ENCODE data around the gene FBXO17. TPM values are rescaled to one million over a fixed set of nuclear protein-coding genes. Genes with fewer than 3 reads are reported as not detected.
A peak's percentile ranks its signal among the peaks of the same experiment; 100 is the strongest.

Gene FBXO17
- total and polyA plus RNA-seq, 2 of the 13 experiments (the other 11 are each of a cell fraction or from before 2014, with no cell fraction given), result 22.1 to 58.7 TPM

DNA sequence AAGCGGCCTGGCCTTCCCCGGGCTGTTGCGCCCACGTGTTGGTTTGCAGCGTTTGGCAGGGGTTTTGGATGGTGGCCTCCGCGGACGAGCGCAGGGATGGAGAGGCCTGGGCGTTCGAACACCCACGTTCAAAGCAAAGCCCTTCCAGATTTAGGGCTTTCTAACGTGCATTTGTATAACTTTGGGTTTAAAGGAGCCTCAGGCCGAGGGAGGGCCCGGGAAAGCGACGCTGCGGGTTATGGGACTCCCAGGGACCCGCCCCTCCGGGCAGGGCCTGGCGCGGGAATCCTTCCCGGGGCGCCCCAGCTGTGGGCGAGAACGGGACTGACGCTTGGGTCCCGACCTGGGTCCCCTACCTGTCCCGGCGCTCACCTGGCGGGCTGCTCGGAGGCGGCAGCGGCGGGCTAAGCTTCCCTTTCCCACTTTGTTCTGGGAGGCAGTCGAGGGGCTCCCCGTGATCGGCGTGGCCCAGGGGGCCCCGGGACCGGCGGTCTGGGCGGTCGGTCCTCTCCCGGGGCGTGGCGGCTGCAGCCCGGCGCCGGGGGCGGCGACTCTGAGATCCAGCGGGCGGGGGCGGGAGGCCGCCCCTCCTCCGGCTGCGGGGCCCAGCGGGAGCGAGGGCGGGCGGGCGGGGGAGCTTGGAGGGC is at the start of gene FBXO17 (continued):
- TF ChIP-seq SMYD3 (CRISPR knock-in tag; IDR thresholded peaks at IDR 0.05) (no peak), HCFC1 (IDR thresholded peaks at IDR 0.05; ENCODE audit: low read depth, low read length) (no peak), MTA1 (CRISPR knock-in tag; IDR thresholded peaks at IDR 0.05; ENCODE audit: borderline replicate concordance) (no peak; the same call in 1 of the 2 replicates), ZNF20 (CRISPR knock-in tag; IDR thresholded peaks at IDR 0.05) (no peak; the same call in 1 of the 2 replicates), PAF1 (CRISPR knock-in tag; IDR thresholded peaks at IDR 0.05) (no peak), FOXC1 (CRISPR knock-in tag; IDR thresholded peaks at IDR 0.05; ENCODE audit: borderline replicate concordance) (no peak), TCF12 (IDR thresholded peaks at IDR 0.05) (no peak), TCF12 (CRISPR knock-in tag; IDR thresholded peaks at IDR 0.05) (peak; percentile 80), SMARCC2 (IDR thresholded peaks at IDR 0.05) (no peak), REPIN1 (CRISPR knock-in tag; IDR thresholded peaks at IDR 0.05; ENCODE audit: borderline replicate concordance, low read depth) (no peak), KLF11 (CRISPR knock-in tag; IDR thresholded peaks at IDR 0.05) (no peak), ZZZ3 (CRISPR knock-in tag; IDR thresholded peaks at IDR 0.05; ENCODE audit: borderline replicate concordance) (no peak), HDAC1 (CRISPR knock-in tag; IDR thresholded peaks at IDR 0.05) (peak; percentile 49), ZNF335 (CRISPR knock-in tag; IDR thresholded peaks at IDR 0.05) (no peak), ZNF746 (CRISPR knock-in tag; IDR thresholded peaks at IDR 0.05) (0 out of 2 replicates have a peak, but pooled peaks have one; percentile 16), ZFP62 (CRISPR knock-in tag; IDR thresholded peaks at IDR 0.05) (no peak), PBX2 (CRISPR knock-in tag; IDR thresholded peaks at IDR 0.05) (no peak), ZNF558 (CRISPR knock-in tag; IDR thresholded peaks at IDR 0.05; ENCODE audit: borderline replicate concordance) (0 out of 2 replicates have a peak, but pooled peaks have one; percentile 74), KDM5A (IDR thresholded peaks at IDR 0.05; ENCODE audit: borderline replicate concordance, low read length) (0 out of 2 replicates have a peak, but pooled peaks have one; percentile 1), ELF1 (CRISPR knock-in tag; IDR thresholded peaks at IDR 0.05) (no peak), PHF20 (CRISPR knock-in tag; IDR thresholded peaks at IDR 0.05) (0 out of 2 replicates have a peak, but pooled peaks have one; percentile 14), ZNF34 (CRISPR knock-in tag; IDR thresholded peaks at IDR 0.05; ENCODE audit: borderline replicate concordance) (no peak), HMGA1 (CRISPR knock-in tag; conservative IDR thresholded peaks at IDR 0.05) (no peak), EED (CRISPR knock-in tag; IDR thresholded peaks at IDR 0.05) (peak; percentile 52; the same call in 1 of the 2 replicates), PAX8 (CRISPR knock-in tag; IDR thresholded peaks at IDR 0.05; ENCODE audit: borderline replicate concordance) (no peak), ZNF724P (CRISPR knock-in tag; IDR thresholded peaks at IDR 0.05; ENCODE audit: borderline replicate concordance) (no peak)
- TF ChIP-seq, protein P1, sequence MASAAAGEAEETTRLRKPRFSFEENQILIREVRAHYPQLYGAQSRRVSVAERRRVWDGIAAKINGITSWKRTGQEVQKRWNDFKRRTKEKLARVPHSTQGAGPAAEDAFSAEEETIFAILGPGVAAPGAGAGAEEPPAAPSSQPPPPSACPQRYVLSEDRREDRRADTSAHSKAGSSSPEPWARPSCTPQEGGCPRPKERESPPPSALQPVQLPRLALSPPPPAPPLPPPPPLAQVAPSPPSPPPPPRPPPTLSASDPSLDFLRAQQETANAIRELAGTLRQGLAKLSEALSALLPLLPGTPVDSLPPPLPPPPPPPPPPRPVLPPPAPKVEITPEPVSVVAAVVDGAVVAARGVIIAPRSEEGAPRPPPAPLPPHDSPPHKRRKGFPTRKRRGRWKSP (CRISPR knock-in tag; IDR thresholded peaks at IDR 0.05), result peak; percentile 59; the same call in 1 of the 2 replicates
- TF ChIP-seq, protein P2, sequence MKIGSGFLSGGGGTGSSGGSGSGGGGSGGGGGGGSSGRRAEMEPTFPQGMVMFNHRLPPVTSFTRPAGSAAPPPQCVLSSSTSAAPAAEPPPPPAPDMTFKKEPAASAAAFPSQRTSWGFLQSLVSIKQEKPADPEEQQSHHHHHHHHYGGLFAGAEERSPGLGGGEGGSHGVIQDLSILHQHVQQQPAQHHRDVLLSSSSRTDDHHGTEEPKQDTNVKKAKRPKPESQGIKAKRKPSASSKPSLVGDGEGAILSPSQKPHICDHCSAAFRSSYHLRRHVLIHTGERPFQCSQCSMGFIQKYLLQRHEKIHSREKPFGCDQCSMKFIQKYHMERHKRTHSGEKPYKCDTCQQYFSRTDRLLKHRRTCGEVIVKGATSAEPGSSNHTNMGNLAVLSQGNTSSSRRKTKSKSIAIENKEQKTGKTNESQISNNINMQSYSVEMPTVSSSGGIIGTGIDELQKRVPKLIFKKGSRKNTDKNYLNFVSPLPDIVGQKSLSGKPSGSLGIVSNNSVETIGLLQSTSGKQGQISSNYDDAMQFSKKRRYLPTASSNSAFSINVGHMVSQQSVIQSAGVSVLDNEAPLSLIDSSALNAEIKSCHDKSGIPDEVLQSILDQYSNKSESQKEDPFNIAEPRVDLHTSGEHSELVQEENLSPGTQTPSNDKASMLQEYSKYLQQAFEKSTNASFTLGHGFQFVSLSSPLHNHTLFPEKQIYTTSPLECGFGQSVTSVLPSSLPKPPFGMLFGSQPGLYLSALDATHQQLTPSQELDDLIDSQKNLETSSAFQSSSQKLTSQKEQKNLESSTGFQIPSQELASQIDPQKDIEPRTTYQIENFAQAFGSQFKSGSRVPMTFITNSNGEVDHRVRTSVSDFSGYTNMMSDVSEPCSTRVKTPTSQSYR (CRISPR knock-in tag; IDR thresholded peaks at IDR 0.05; ENCODE audit: borderline replicate concordance), result peak; percentile 12; the same call in 1 of the 2 replicates
